ENCODE measurements around the gene CCM2L. TPM values are rescaled to one million over a fixed set of nuclear protein-coding genes. Genes with fewer than 3 reads are reported as not detected.

Gene CCM2L
- polyA plus RNA-seq, 2 of the 4 experiments (the other 2 are of a cell fraction) = 0.05 to 0.18 TPM

- ATAC-seq (peak in 1 of 2 experiments; percentile 13; a peak in 1 of 6 replicates), FAIRE-seq (no peak), DNase-seq (ENCODE audit: low read depth in 1 of 2, low spot score in 1 of 2) (no peak)
- no peaks in the 10 kb centered on the region; the same call in 2 of the 3 replicates for H3K4me1 ChIP-seq
- ChIA-PET POLR2A (no interaction called here), CTCF (interaction anchor here (1.4 to 2.9 kb wide), 3 partner anchors 22 to 230 kb away, joined by 3 to 17 read pairs (median 4); no protein-coding TSS in a partner anchor)
- no peak overlapping the region; a peak in 1 of 6 replicates for H3K27ac ChIP-seq
- peak overlapping the region; percentile 86 for H3K4me2 ChIP-seq
- H3K4me3 ChIP-seq = peak overlapping the region; percentile 42
- TF ChIP-seq BCL3 (IDR thresholded peaks at IDR 0.05) (no peak), HMGXB4 (CRISPR knock-in tag; IDR thresholded peaks at IDR 0.05; ENCODE audit: borderline replicate concordance) (no peak)
- no peaks in the 10 kb centered on the region for H3K9me3 ChIP-seq
- 54% methylated on average over 22 of the region's 22 CpGs for WGBS (ENCODE audit: missing lambda C conversion rate)
Measured at GRCh38 chr20:32052778-32053362, 42.6 kb downstream of the CCM2L start.

- 37% methylated on average over 3 of the region's 3 CpGs for WGBS (ENCODE audit: missing lambda C conversion rate)
- ATAC-seq (no peak), FAIRE-seq (no peak), DNase-seq (ENCODE audit: low read depth in 1 of 2, low spot score in 1 of 2) (no peak)
- H3K27ac ChIP-seq = no peak overlapping the region
- no peak for TF ChIP-seq ATOH8 (CRISPR knock-in tag; IDR thresholded peaks at IDR 0.05; ENCODE audit: low read depth)
- no peak for TF ChIP-seq MAX (IDR thresholded peaks at IDR 0.05)
- no peak for TF ChIP-seq EHF (CRISPR knock-in tag; IDR thresholded peaks at IDR 0.05)
- no peak for TF ChIP-seq NR3C1 (IDR thresholded peaks at IDR 0.05)
- no peaks in the 10 kb centered on the region; the same call in 2 of the 3 replicates for H3K9me3 ChIP-seq
- POLR2A ChIA-PET = no interaction called here
- H3K4me1 ChIP-seq = no peaks in the 10 kb centered on the region; the same call in 2 of the 3 replicates
- CTCF ChIA-PET = interaction anchor here (1.4 to 2.9 kb wide), 3 partner anchors 23 to 230 kb away, joined by 3 to 17 read pairs (median 4); no protein-coding TSS in a partner anchor
- H3K4me2 ChIP-seq = no peak overlapping the region
- H3K4me3 ChIP-seq = no peak overlapping the region
Measured at GRCh38 chr20:32053648-32054047, 43.4 kb downstream of the CCM2L start.

GRCh38 chr20:32056708-32057483, 46.7 kb downstream of the CCM2L start:
- 33% methylated on average over 10 of the region's 10 CpGs for WGBS (ENCODE audit: missing lambda C conversion rate)
- Histone ChIP-seq H3K4me3 (no peak overlapping the region), H3K4me1 (no peaks in the 10 kb centered on the region; the same call in 2 of the 3 replicates), H3K9me3 (no peaks in the 10 kb centered on the region; the same call in 2 of the 3 replicates), H3K27ac (no peak overlapping the region), H3K4me2 (no peak overlapping the region)
- TF ChIP-seq FOSL2 (IDR thresholded peaks at IDR 0.05) = no peak
- TF ChIP-seq FOSL2 (CRISPR knock-in tag; IDR thresholded peaks at IDR 0.05) = no peak
- no peak for TF ChIP-seq RARB (CRISPR knock-in tag; IDR thresholded peaks at IDR 0.05)
- no peak for TF ChIP-seq CBX2 (IDR thresholded peaks at IDR 0.05; ENCODE audit: borderline replicate concordance, low read depth)
- TF ChIP-seq REST (IDR thresholded peaks at IDR 0.05) = no peak
- TF ChIP-seq ZC3H11A (IDR thresholded peaks at IDR 0.05) = no peak
- no peak for TF ChIP-seq ELK1 (IDR thresholded peaks at IDR 0.05; ENCODE audit: low read depth, low read length)
- no peak for TF ChIP-seq E2F6 (IDR thresholded peaks at IDR 0.05; ENCODE audit: borderline replicate concordance, low read depth)
- TF ChIP-seq SREBF2 (IDR thresholded peaks at IDR 0.05) = no peak
- TF ChIP-seq HOXA7 (CRISPR knock-in tag; IDR thresholded peaks at IDR 0.05) = no peak
- no peak for TF ChIP-seq HOXB13 (CRISPR knock-in tag; IDR thresholded peaks at IDR 0.05; ENCODE audit: low read depth)
- TF ChIP-seq CHD4 (IDR thresholded peaks at IDR 0.05; ENCODE audit: borderline replicate concordance) = no peak
- no peak for TF ChIP-seq FOXS1 (CRISPR knock-in tag; IDR thresholded peaks at IDR 0.05)
- TF ChIP-seq ZNF302 (CRISPR knock-in tag; IDR thresholded peaks at IDR 0.05) = no peak
- no peak for TF ChIP-seq JUNB (IDR thresholded peaks at IDR 0.05)
- CTCF ChIA-PET = interaction anchor here (0.6 to 1.2 kb wide), 2 partner anchors 35 to 229 kb away, joined by 3 to 4 read pairs; no protein-coding TSS in a partner anchor
- ATAC-seq = no peak
- DNase-seq (ENCODE audit: low read depth in 1 of 2, low spot score in 1 of 2) = no peak
- POLR2A ChIA-PET = no interaction called here
- no peak for FAIRE-seq
